Type B pancreatic cell (in vitro differentiated cells): ENCODE data around the gene ESPN. TPM values are rescaled to one million over a fixed set of nuclear protein-coding genes. Genes with fewer than 3 reads are reported as not detected.

ENCODE experiments used
- DNase-seq: peaks from one replicate; pipeline ENCODE4 v3.0.0; 2021; ENCODE audit warnings: mixed read lengths; ENCODE audit not compliant: unreplicated experiment; ENCODE audit errors: extremely low spot score
- H3K27ac Mint-ChIP-seq: 2 replicates; pipeline ENCODE4 v1.8.0; 2021; ENCODE audit warnings: mild to moderate bottlenecking, mixed read lengths
- H3K27me3 Mint-ChIP-seq: 2 replicates; pipeline ENCODE4 v1.8.0; 2021; ENCODE audit warnings: mixed read lengths
- H3K36me3 Mint-ChIP-seq: 2 replicates; pipeline ENCODE4 v1.8.0; 2021; ENCODE audit warnings: mixed read lengths
- H3K4me1 Mint-ChIP-seq: one replicate; pipeline ENCODE4 v1.8.0; 2021; ENCODE audit warnings: mixed read lengths; ENCODE audit not compliant: unreplicated experiment
- H3K4me3 Mint-ChIP-seq: 2 replicates; pipeline ENCODE4 v1.8.0; 2021; ENCODE audit warnings: mild to moderate bottlenecking, mixed read lengths
- H3K9me3 Mint-ChIP-seq: 2 replicates; pipeline ENCODE4 v1.8.0; 2021; ENCODE audit warnings: mixed read lengths
- CTCF ChIP-seq: fragments of 200-600 bp; sonication (generic); conservative IDR thresholded peaks from 2 replicates; pipeline ENCODE4 v1.5.0; 2021; ENCODE audit warnings: antibody characterized with exemption, mild to moderate bottlenecking
- total RNA-seq: library from RNA; stranded (reverse); gene quantifications from 2 replicates; pipeline ENCODE4 v1.2.1, GENCODE V29; 2021; ENCODE audit warnings: low replicate concordance

The ESPN gene
- total RNA-seq, 1 donor from 2014 or later = 13.8 TPM

- DNase-seq = no peak
- Mint-ChIP-seq H3K4me1 (no peaks in the 10 kb centered on the region), H3K27me3 (peaks cover 3% of the 10 kb centered on the region), H3K4me3 (no peak overlapping the region), H3K36me3 (peaks cover 9% of the 10 kb centered on the region), H3K9me3 (no peaks in the 10 kb centered on the region), H3K27ac (no peak overlapping the region)
- no peak for TF ChIP-seq CTCF
These were observed 42.6 kb downstream of the ESPN start for GRCh38 chr1:6467224-6467623.

- TF ChIP-seq CTCF = no peak
- Mint-ChIP-seq H3K4me1 (no peaks in the 10 kb centered on the region), H3K4me3 (no peak overlapping the region), H3K36me3 (peaks cover 6% of the 10 kb centered on the region), H3K27ac (no peak overlapping the region), H3K27me3 (peaks cover 3% of the 10 kb centered on the region), H3K9me3 (no peaks in the 10 kb centered on the region)
- DNase-seq = no peak
These were observed 43.4 kb downstream of the ESPN start for GRCh38 chr1:6467744-6468688.

- H3K27me3 Mint-ChIP-seq = peaks cover 3% of the 10 kb centered on the region
- no peaks in the 10 kb centered on the region for H3K9me3 Mint-ChIP-seq
- no peaks in the 10 kb centered on the region for H3K4me1 Mint-ChIP-seq
- no peak overlapping the region for H3K27ac Mint-ChIP-seq
- no peak for TF ChIP-seq CTCF
- no peak overlapping the region for H3K4me3 Mint-ChIP-seq
- H3K36me3 Mint-ChIP-seq = peaks cover 3% of the 10 kb centered on the region
- no peak for DNase-seq
These were observed 44.3 kb downstream of the ESPN start for GRCh38 chr1:6468729-6469461.

- TF ChIP-seq CTCF = no peak
- H3K9me3 Mint-ChIP-seq = no peaks in the 10 kb centered on the region
- H3K27me3 Mint-ChIP-seq = no peaks in the 10 kb centered on the region
- no peaks in the 10 kb centered on the region for H3K4me1 Mint-ChIP-seq
- no peak for DNase-seq
- peaks cover 3% of the 10 kb centered on the region for H3K36me3 Mint-ChIP-seq
- H3K4me3 Mint-ChIP-seq = no peak overlapping the region
- H3K27ac Mint-ChIP-seq = peak overlapping the region; percentile 36
These were observed 45.8 kb downstream of the ESPN start for GRCh38 chr1:6470132-6471085.
